ENCODE data around the gene CFAP45.

GRCh38 chr1:159860456-159860855 is 39.5 kb downstream of the CFAP45 start:
- TF ChIP-seq POLR2A (IDR thresholded peaks at IDR 0.05) = no peak
- TF ChIP-seq CTCF (IDR thresholded peaks at IDR 0.05) = no peak

Measured in lower leg skin (tissue), 3 donors.